ENCODE data around the gene YBEY.
"Not testable (repeated sequence)": the region's sequence is repeated elsewhere in the genome, so short reads cannot be mapped to it uniquely, and the experiment has no call there.

YBEY gene

GRCh38 chr21:46285761-46286647 is at the start of gene YBEY:
YBEY (plus strand) TSS chr21:46286342; CDS start chr21:46286914, 572 bp downstream.
- peak; percentile 95 for DNase-seq (ENCODE audit: low read depth, low spot score)
- in situ Hi-C loops (cut with HindIII; ENCODE audit: low sequenced_read_pairs), result no loop called here
- peak; percentile 53 for TF ChIP-seq CTCF (IDR thresholded peaks at IDR 0.05; ENCODE audit: low read depth, low read length)
- H3K4me3 ChIP-seq (ENCODE audit: low read depth, low read length), result peak within 1 kb of the TSS; percentile 75

GRCh38 chr21:46237474-46237873 is 48.7 kb upstream of the YBEY start:
- TF ChIP-seq CTCF (IDR thresholded peaks at IDR 0.05; ENCODE audit: low read depth, low read length), result no peak
- no peak for DNase-seq (ENCODE audit: low read depth, low spot score)
- no peak overlapping the region for H3K4me3 ChIP-seq (ENCODE audit: low read depth, low read length)
- in situ Hi-C loops (cut with HindIII; ENCODE audit: low sequenced_read_pairs), result no loop called here

- H3K4me3 ChIP-seq (ENCODE audit: low read depth, low read length), result no peak overlapping the region
- no peak for DNase-seq (ENCODE audit: low read depth, low spot score)
- in situ Hi-C loops (cut with HindIII; ENCODE audit: low sequenced_read_pairs), result no loop called here
- no peak for TF ChIP-seq CTCF (IDR thresholded peaks at IDR 0.05; ENCODE audit: low read depth, low read length)
Measured at GRCh38 chr21:46239817-46240325, 46.3 kb upstream of the YBEY start.

GRCh38 chr21:46241577-46241976 is 44.6 kb upstream of the YBEY start:
- H3K4me3 ChIP-seq (ENCODE audit: low read depth, low read length); in situ Hi-C loops (cut with HindIII; ENCODE audit: low sequenced_read_pairs); DNase-seq (ENCODE audit: low read depth, low spot score): not testable (repeated sequence)

GRCh38 chr21:46243325-46243724 is 42.8 kb upstream of the YBEY start:
- no peak for TF ChIP-seq CTCF (IDR thresholded peaks at IDR 0.05; ENCODE audit: low read depth, low read length)
- no peak overlapping the region for H3K4me3 ChIP-seq (ENCODE audit: low read depth, low read length)
- in situ Hi-C loops (cut with HindIII; ENCODE audit: low sequenced_read_pairs), result no loop called here
- no peak for DNase-seq (ENCODE audit: low read depth, low spot score)

- no peak overlapping the region for H3K4me3 ChIP-seq (ENCODE audit: low read depth, low read length)
- in situ Hi-C loops (cut with HindIII; ENCODE audit: low sequenced_read_pairs), result no loop called here
- no peak for DNase-seq (ENCODE audit: low read depth, low spot score)
- TF ChIP-seq CTCF (IDR thresholded peaks at IDR 0.05; ENCODE audit: low read depth, low read length), result no peak
Measured at GRCh38 chr21:46243960-46244361, 42.2 kb upstream of the YBEY start.

- no peak for DNase-seq (ENCODE audit: low read depth, low spot score)
- TF ChIP-seq CTCF (IDR thresholded peaks at IDR 0.05; ENCODE audit: low read depth, low read length), result no peak
- H3K4me3 ChIP-seq (ENCODE audit: low read depth, low read length), result no peak overlapping the region
- in situ Hi-C loops (cut with HindIII; ENCODE audit: low sequenced_read_pairs), result no loop called here
Measured at GRCh38 chr21:46244602-46245001, 41.5 kb upstream of the YBEY start.
